HEK293 (cell line): Measurements from ENCODE around the gene CTSO.

Experiments
- CTCF ChIA-PET: fragments of 350-600 bp; formaldehyde crosslinking; extraction: SDS; loops from one replicate; lab custom pipeline; 2021; ENCODE audit warnings: antibody characterized with exemption; lab: Yijun Ruan, JAX
- POLR2A ChIA-PET: fragments of 300-600 bp; formaldehyde crosslinking; extraction: SDS; loops from one replicate; lab custom pipeline; 2020; ENCODE audit warnings: antibody characterized with exemption, inconsistent platforms; lab: Yijun Ruan, JAX
- H3K27ac ChIP-seq: fragments of 200-500 bp; sonication (Bioruptor generic); 2 replicates; pipeline ENCODE4 v1.5.1; 2014; ENCODE audit warnings: low read depth, low read length, control low read depth, inconsistent platforms; ENCODE audit errors: extremely low read depth
- H3K36me3 ChIP-seq, 2 experiments: fragments of 200-500 bp in 1 of 2; sonication (Bioruptor generic) in 1 of 2; 1 replicate in 1 of 2; 2 replicates in 1 of 2; pipeline ENCODE4 v1.5.1; 2014 to 2017; ENCODE audit warnings: inconsistent platforms in 2 of 2, low read length in 2 of 2; ENCODE audit not compliant: control insufficient read depth in 2 of 2, insufficient read depth in 1 of 2
- H3K4me1 ChIP-seq: fragments of 200-500 bp; sonication (Bioruptor generic); 2 replicates; pipeline ENCODE4 v1.5.1; 2014; ENCODE audit warnings: mild to moderate bottlenecking, low read length, inconsistent platforms; ENCODE audit not compliant: control insufficient read depth, insufficient read depth
- H3K4me3 ChIP-seq: 2 replicates; pipeline ENCODE4 v1.5.1; 2011; ENCODE audit warnings: low read depth, mild to moderate bottlenecking, control low read depth, low read length, moderate library complexity
- H3K9me3 ChIP-seq: fragments of 200-500 bp; sonication (Bioruptor generic); 2 replicates; pipeline ENCODE4 v1.5.1; 2014; ENCODE audit warnings: low read depth, low read length, inconsistent platforms; ENCODE audit not compliant: control insufficient read depth, insufficient read depth
- HIC1 ChIP-seq: fragments of 450-650 bp; formaldehyde crosslinking; IDR thresholded peaks from 2 replicates; pipeline ENCODE4 v1.5.1; 2016; ENCODE audit warnings: missing biosample characterization, missing genetic modification characterization
- HOXA7 ChIP-seq: sonication (generic); formaldehyde crosslinking; IDR thresholded peaks from 2 replicates; pipeline ENCODE4 v1.8.1; 2022; ENCODE audit warnings: missing genetic modification reagents, borderline replicate concordance
- IKZF3 ChIP-seq: fragments of 450-650 bp; IDR thresholded peaks from 2 replicates; pipeline ENCODE4 v1.5.0; 2018; ENCODE audit warnings: missing biosample characterization, mild to moderate bottlenecking, missing genetic modification characterization, moderate library complexity
- KLF9 ChIP-seq: fragments of 450-650 bp; formaldehyde crosslinking; IDR thresholded peaks from 2 replicates; pipeline ENCODE4 v1.5.1; 2016; ENCODE audit warnings: missing biosample characterization, missing genetic modification characterization, low read depth
- RBAK ChIP-seq: fragments of 450-650 bp; formaldehyde crosslinking; IDR thresholded peaks from 2 replicates; pipeline ENCODE4 v1.5.1; 2016; ENCODE audit warnings: missing biosample characterization, missing genetic modification characterization
- SCRT2 ChIP-seq: fragments of 450-650 bp; formaldehyde crosslinking; IDR thresholded peaks from 2 replicates; pipeline ENCODE4 v1.5.1; 2016; ENCODE audit warnings: missing biosample characterization, missing genetic modification characterization
- SP2 ChIP-seq: fragments of 450-650 bp; formaldehyde crosslinking; IDR thresholded peaks from 2 replicates; pipeline ENCODE4 v1.5.1; 2016; ENCODE audit warnings: missing biosample characterization, missing genetic modification characterization
- TRIM28 ChIP-seq: IDR thresholded peaks from 2 replicates; pipeline ENCODE4 v1.6.1; 2011; ENCODE audit warnings: low read length, control low read depth, borderline replicate concordance
- ZBTB20 ChIP-seq: fragments of 450-650 bp; formaldehyde crosslinking; IDR thresholded peaks from 2 replicates; pipeline ENCODE4 v1.5.1; 2016; ENCODE audit warnings: missing biosample characterization, missing genetic modification characterization
- ZBTB26 ChIP-seq: fragments of 450-650 bp; formaldehyde crosslinking; optimal IDR thresholded peaks from 2 replicates; pipeline ENCODE3; 2016; ENCODE audit warnings: missing biosample characterization, mild to moderate bottlenecking, missing genetic modification characterization
- ZFP37 ChIP-seq: fragments of 450-650 bp; formaldehyde crosslinking; IDR thresholded peaks from 2 replicates; pipeline ENCODE4 v1.5.1; 2016; ENCODE audit warnings: missing biosample characterization, missing genetic modification characterization
- ZFP41 ChIP-seq: fragments of 450-650 bp; formaldehyde crosslinking; IDR thresholded peaks from 2 replicates; pipeline ENCODE4 v1.5.1; 2016; ENCODE audit warnings: missing biosample characterization, missing genetic modification characterization, borderline replicate concordance
- ZNF10 ChIP-seq: fragments of 450-650 bp; formaldehyde crosslinking; IDR thresholded peaks from 2 replicates; pipeline ENCODE4 v1.5.1; 2017; ENCODE audit warnings: missing biosample characterization, missing genetic modification characterization
- ZNF121 ChIP-seq: fragments of 450-650 bp; formaldehyde crosslinking; IDR thresholded peaks from 2 replicates; pipeline ENCODE4 v1.5.1; 2016; ENCODE audit warnings: missing biosample characterization, missing genetic modification characterization
- ZNF148 ChIP-seq: fragments of 450-650 bp; formaldehyde crosslinking; IDR thresholded peaks from 2 replicates; pipeline ENCODE4 v1.5.0; 2017; ENCODE audit warnings: missing biosample characterization, missing genetic modification characterization, borderline replicate concordance
- ZNF169 ChIP-seq: fragments of 450-650 bp; formaldehyde crosslinking; IDR thresholded peaks from 2 replicates; pipeline ENCODE4 v1.5.1; 2016; ENCODE audit warnings: missing biosample characterization, missing genetic modification characterization
- ZNF2 ChIP-seq: fragments of 450-650 bp; formaldehyde crosslinking; IDR thresholded peaks from 2 replicates; pipeline ENCODE4 v1.5.1; 2016; ENCODE audit warnings: missing biosample characterization, missing genetic modification characterization
- ZNF211 ChIP-seq: fragments of 450-650 bp; formaldehyde crosslinking; IDR thresholded peaks from 2 replicates; pipeline ENCODE4 v1.5.1; 2016; ENCODE audit warnings: low read depth, missing biosample characterization, missing genetic modification characterization
- ZNF221 ChIP-seq: fragments of 450-650 bp; formaldehyde crosslinking; IDR thresholded peaks from 2 replicates; pipeline ENCODE4 v1.5.1; 2017; ENCODE audit warnings: missing biosample characterization, missing genetic modification characterization, borderline replicate concordance
- ZNF266 ChIP-seq: fragments of 450-650 bp; formaldehyde crosslinking; IDR thresholded peaks from 2 replicates; pipeline ENCODE4 v1.5.1; 2016; ENCODE audit warnings: missing biosample characterization, missing genetic modification characterization, low read depth
- ZNF274 ChIP-seq, 2 experiments: fragments of 200-500 bp in 1 of 2; fragments of 450-650 bp in 1 of 2; sonication (Bioruptor generic) in 1 of 2; formaldehyde crosslinking in 1 of 2; IDR thresholded peaks; 2 replicates each; pipeline versions ENCODE4 v1.5.1 to v1.6.1; 2014 to 2016; ENCODE audit warnings: borderline replicate concordance in 1 of 2, inconsistent platforms in 1 of 2, low read length in 1 of 2, missing biosample characterization in 1 of 2, missing genetic modification characterization in 1 of 2
- ZNF350 ChIP-seq: fragments of 450-650 bp; formaldehyde crosslinking; IDR thresholded peaks from 2 replicates; pipeline ENCODE4 v1.5.0; 2017; ENCODE audit warnings: missing biosample characterization, mild to moderate bottlenecking, missing genetic modification characterization
- ZNF623 ChIP-seq: fragments of 450-650 bp; formaldehyde crosslinking; IDR thresholded peaks from 2 replicates; pipeline ENCODE4 v1.5.1; 2016; ENCODE audit warnings: missing biosample characterization, missing genetic modification characterization
- ZNF629 ChIP-seq: fragments of 450-650 bp; formaldehyde crosslinking; IDR thresholded peaks from 2 replicates; pipeline ENCODE4 v1.5.1; 2017; ENCODE audit warnings: missing biosample characterization, missing genetic modification characterization
- ZNF664 ChIP-seq: fragments of 450-650 bp; formaldehyde crosslinking; IDR thresholded peaks from 2 replicates; pipeline ENCODE4 v1.5.1; 2016; ENCODE audit warnings: missing biosample characterization, missing genetic modification characterization
- ZNF677 ChIP-seq: fragments of 450-650 bp; IDR thresholded peaks from 2 replicates; pipeline ENCODE4 v1.5.0; 2018; ENCODE audit warnings: missing biosample characterization, mild to moderate bottlenecking, missing genetic modification characterization, moderate library complexity
- ZNF707 ChIP-seq: fragments of 450-650 bp; formaldehyde crosslinking; IDR thresholded peaks from 2 replicates; pipeline ENCODE4 v1.5.1; 2016; ENCODE audit warnings: missing biosample characterization, missing genetic modification characterization
- ZNF792 ChIP-seq: fragments of 450-650 bp; formaldehyde crosslinking; IDR thresholded peaks from 2 replicates; pipeline ENCODE4 v1.5.1; 2016; ENCODE audit warnings: missing biosample characterization, missing genetic modification characterization
- ZSCAN5A ChIP-seq: fragments of 450-650 bp; formaldehyde crosslinking; IDR thresholded peaks from 2 replicates; pipeline ENCODE4 v1.5.1; 2016; ENCODE audit warnings: missing biosample characterization, missing genetic modification characterization

CTSO gene

GRCh38 chr4:155946486-155946885 lies 7.2 kb downstream of the CTSO start:
- H3K36me3 ChIP-seq: no peaks in the 10 kb centered on the region
- no peak overlapping the region for H3K27ac ChIP-seq
- H3K4me1 ChIP-seq: no peaks in the 10 kb centered on the region
- no peaks in the 10 kb centered on the region for H3K9me3 ChIP-seq
- ChIA-PET POLR2A (no interaction called here), CTCF (interaction anchor here (0.6 kb wide), 1 partner anchor 488 kb away, joined by 3 read pairs; no protein-coding TSS in a partner anchor)
- H3K4me3 ChIP-seq: no peak overlapping the region
- TF ChIP-seq ZBTB26 (no peak), ZNF169 (no peak), ZNF274 (IDR thresholded peaks at IDR 0.05; ENCODE audit: low read length) (no peak), ZNF274 (tag by site-specific recombination; IDR thresholded peaks at IDR 0.05; ENCODE audit: borderline replicate concordance) (no peak), ZNF266 (tag by site-specific recombination) (no peak), KLF9 (tag by site-specific recombination) (no peak), ZNF2 (tag by site-specific recombination) (no peak), ZNF211 (tag by site-specific recombination) (no peak), ZNF629 (tag by site-specific recombination) (no peak), ZBTB20 (tag by site-specific recombination) (no peak), ZFP41 (tag by site-specific recombination) (no peak), ZNF121 (tag by site-specific recombination) (no peak), ZNF350 (tag by site-specific recombination) (no peak), ZSCAN5A (tag by site-specific recombination) (no peak), ZNF677 (tag by site-specific recombination) (no peak), SP2 (no peak), ZNF707 (tag by site-specific recombination) (no peak), IKZF3 (tag by site-specific recombination) (no peak), ZNF664 (no peak), ZNF148 (tag by site-specific recombination) (no peak)

- POLR2A ChIA-PET: no interaction called here
- CTCF ChIA-PET: interaction anchor here (2.4 kb wide), 1 partner anchor 9 kb away, joined by 9 read pairs; the partner anchor contains the start of gene CTSO
- no peak for TF ChIP-seq ZNF664
- no peak for TF ChIP-seq ZNF623 (tag by site-specific recombination)
- TF ChIP-seq TRIM28: no peak
- TF ChIP-seq ZFP37 (tag by site-specific recombination): no peak
- TF ChIP-seq HIC1 (tag by site-specific recombination): no peak
- no peak for TF ChIP-seq RBAK (tag by site-specific recombination)
- no peak for TF ChIP-seq ZNF10 (tag by site-specific recombination)
- no peak for TF ChIP-seq KLF9 (tag by site-specific recombination)
- TF ChIP-seq SCRT2 (tag by site-specific recombination): no peak
- no peak for TF ChIP-seq ZSCAN5A (tag by site-specific recombination)
- no peak for TF ChIP-seq HOXA7 (CRISPR knock-in tag)
- TF ChIP-seq ZNF221: no peak
- no peak for TF ChIP-seq ZNF792 (tag by site-specific recombination)
Measured at GRCh38 chr4:155944516-155944915, 9.2 kb downstream of the CTSO start.

More at GRCh38 chr4:155944516-155944915, 9.2 kb downstream of the CTSO start:
- Histone ChIP-seq H3K4me1 (no peaks in the 10 kb centered on the region), H3K27ac (no peak overlapping the region), H3K9me3 (no peaks in the 10 kb centered on the region), H3K4me3 (no peak overlapping the region), H3K36me3 (no peaks in the 10 kb centered on the region)
